MCF 10A (cell line): ENCODE results near the gene FAM20A. TPM values are rescaled to one million over a fixed set of nuclear protein-coding genes. Genes with fewer than 3 reads are reported as not detected.

Source experiments
- BruUV-seq: library from RNA; stranded (reverse); fragments of 400-500 nt; replicated peaks from 2 replicates; lab custom pipeline; 2021; lab: Mats Ljungman, UMichigan
- CTCF ChIA-PET: fragments of 300-600 bp; sonication (Branson Sonifier 250); formaldehyde crosslinking; extraction: SDS; loops from one replicate; lab custom pipeline; 2021; ENCODE audit warnings: antibody characterized with exemption, inconsistent platforms; lab: Yijun Ruan, JAX
- POLR2A ChIA-PET: fragments of 300-600, 350-650 bp; sonication (Branson Sonifier 250); formaldehyde crosslinking; extraction: SDS; loops from one replicate; lab custom pipeline; 2020; ENCODE audit warnings: antibody characterized with exemption, inconsistent platforms; lab: Yijun Ruan, JAX
- DNase-seq: peaks from one replicate; pipeline ENCODE4 v3.0.0-alpha.2; 2018; ENCODE audit not compliant: unreplicated experiment
- H3K27ac Mint-ChIP-seq: one replicate; pipeline ENCODE4 v1.8.0; 2022; ENCODE audit warnings: mild to moderate bottlenecking, low read depth, mixed read lengths; ENCODE audit not compliant: unreplicated experiment
- H3K27me3 Mint-ChIP-seq: one replicate; pipeline ENCODE4 v1.8.0; 2022; ENCODE audit warnings: mixed read lengths; ENCODE audit not compliant: insufficient read depth, unreplicated experiment
- H3K36me3 Mint-ChIP-seq: one replicate; pipeline ENCODE4 v1.8.0; 2022; ENCODE audit warnings: mild to moderate bottlenecking, moderate library complexity, mixed read lengths; ENCODE audit not compliant: insufficient read depth, unreplicated experiment
- H3K4me1 Mint-ChIP-seq: one replicate; pipeline ENCODE4 v1.8.0; 2022; ENCODE audit warnings: mixed read lengths; ENCODE audit not compliant: insufficient read depth, unreplicated experiment
- H3K4me3 Mint-ChIP-seq: one replicate; pipeline ENCODE4 v1.8.0; 2022; ENCODE audit warnings: mild to moderate bottlenecking, moderate library complexity, mixed read lengths; ENCODE audit not compliant: unreplicated experiment
- H3K9me3 Mint-ChIP-seq: one replicate; pipeline ENCODE4 v1.8.0; 2022; ENCODE audit warnings: mixed read lengths; ENCODE audit not compliant: unreplicated experiment
- intact Hi-C: fragments of 100-400 bp; cut with micrococcal nuclease; formaldehyde crosslinking; loops from 2 replicates; pipeline ENCODE4 v1.14.1; 2022
- total RNA-seq: library from RNA; stranded (reverse); gene quantifications from 2 replicates; pipeline ENCODE4 v1.2.3, GENCODE V29; 2022
- TF ChIP-seq, protein P1 (sequence below): fragments of 200-600 bp; IDR thresholded peaks from one replicate; pipeline ENCODE4 v1.8.0; 2022; ENCODE audit warnings: antibody characterized with exemption, mild to moderate bottlenecking; ENCODE audit not compliant: unreplicated experiment

FAM20A gene
- total RNA-seq, 1 experiment from 2014 or later, result not detected

- Mint-ChIP-seq H3K4me3 (no peak overlapping the region), H3K9me3 (peaks cover 13% of the 10 kb centered on the region), H3K36me3 (no peaks in the 10 kb centered on the region), H3K4me1 (peaks cover 6% of the 10 kb centered on the region), H3K27me3 (no peaks in the 10 kb centered on the region), H3K27ac (no peak overlapping the region)
- no peak for DNase-seq
- TF ChIP-seq, protein P1, sequence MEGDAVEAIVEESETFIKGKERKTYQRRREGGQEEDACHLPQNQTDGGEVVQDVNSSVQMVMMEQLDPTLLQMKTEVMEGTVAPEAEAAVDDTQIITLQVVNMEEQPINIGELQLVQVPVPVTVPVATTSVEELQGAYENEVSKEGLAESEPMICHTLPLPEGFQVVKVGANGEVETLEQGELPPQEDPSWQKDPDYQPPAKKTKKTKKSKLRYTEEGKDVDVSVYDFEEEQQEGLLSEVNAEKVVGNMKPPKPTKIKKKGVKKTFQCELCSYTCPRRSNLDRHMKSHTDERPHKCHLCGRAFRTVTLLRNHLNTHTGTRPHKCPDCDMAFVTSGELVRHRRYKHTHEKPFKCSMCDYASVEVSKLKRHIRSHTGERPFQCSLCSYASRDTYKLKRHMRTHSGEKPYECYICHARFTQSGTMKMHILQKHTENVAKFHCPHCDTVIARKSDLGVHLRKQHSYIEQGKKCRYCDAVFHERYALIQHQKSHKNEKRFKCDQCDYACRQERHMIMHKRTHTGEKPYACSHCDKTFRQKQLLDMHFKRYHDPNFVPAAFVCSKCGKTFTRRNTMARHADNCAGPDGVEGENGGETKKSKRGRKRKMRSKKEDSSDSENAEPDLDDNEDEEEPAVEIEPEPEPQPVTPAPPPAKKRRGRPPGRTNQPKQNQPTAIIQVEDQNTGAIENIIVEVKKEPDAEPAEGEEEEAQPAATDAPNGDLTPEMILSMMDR, result no peak
- CTCF ChIA-PET, result no interaction called here
- BruUV-seq, result no TSS peak
- POLR2A ChIA-PET, result no interaction called here
- intact Hi-C loops, result no loop called here
Observed at GRCh38 chr17:68621065-68621464, 19.9 kb upstream of the FAM20A start.

DNA sequence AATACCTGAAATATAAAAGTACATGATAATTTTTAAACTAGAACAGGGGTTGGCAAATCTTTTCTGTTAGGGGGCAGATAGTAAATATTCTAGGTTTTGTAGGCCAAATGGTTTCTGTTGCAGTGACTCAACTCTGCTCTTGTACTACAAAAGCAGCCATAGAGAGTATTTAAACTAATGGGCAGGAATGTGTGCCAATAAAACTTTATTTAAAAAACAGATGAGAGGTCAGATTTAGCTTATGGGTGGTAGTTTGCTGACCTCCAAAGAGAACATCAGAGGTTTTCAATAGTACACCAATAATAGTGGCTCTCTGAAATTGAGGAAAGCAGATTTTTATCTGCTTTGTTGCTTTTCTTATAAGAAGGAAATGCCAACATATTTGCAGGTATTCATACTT lies 15.2 kb upstream of the FAM20A start:
- no peaks in the 10 kb centered on the region for H3K27me3 Mint-ChIP-seq
- no peak overlapping the region for H3K27ac Mint-ChIP-seq
- no peak overlapping the region for H3K4me3 Mint-ChIP-seq
- no peak for DNase-seq
- H3K36me3 Mint-ChIP-seq, result no peaks in the 10 kb centered on the region
- POLR2A ChIA-PET, result no interaction called here
- H3K4me1 Mint-ChIP-seq, result no peaks in the 10 kb centered on the region
- no TSS peak for BruUV-seq
- TF ChIP-seq, protein P1, result no peak
- CTCF ChIA-PET, result no interaction called here
- intact Hi-C loops, result loop anchor here (10.0 kb wide), 1 partner anchor 82 kb away; no protein-coding TSS in a partner anchor
- peaks cover 13% of the 10 kb centered on the region for H3K9me3 Mint-ChIP-seq

DNA sequence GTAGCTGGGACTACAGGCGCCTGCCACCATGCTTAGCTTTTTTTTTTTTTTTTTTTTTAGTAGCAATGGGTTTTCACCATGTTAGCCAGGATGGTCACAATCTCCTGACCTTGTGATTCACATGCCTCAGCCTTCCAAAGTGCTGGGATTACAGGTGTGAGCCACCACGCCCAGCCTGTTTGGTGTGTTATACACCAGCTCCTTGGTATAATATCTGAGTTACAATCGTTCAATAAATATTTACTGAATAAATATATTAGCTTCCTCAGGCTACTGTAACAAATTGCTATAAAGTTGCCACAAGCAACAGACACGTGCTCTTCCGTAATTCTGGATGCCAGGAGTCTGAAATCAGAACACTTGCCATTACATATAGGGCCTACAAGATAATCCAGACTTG lies 13.6 kb upstream of the FAM20A start:
- BruUV-seq, result no TSS peak
- no peaks in the 10 kb centered on the region for H3K4me1 Mint-ChIP-seq
- H3K27ac Mint-ChIP-seq, result no peak overlapping the region
- ChIA-PET POLR2A (interaction anchor here (1.2 kb wide), 1 partner anchor 25 kb away, joined by 3 read pairs; no protein-coding TSS in a partner anchor), CTCF (interaction anchor here (0.6 to 1.3 kb wide), 2 partner anchors 22 to 39 kb away, joined by 4 to 5 read pairs; no protein-coding TSS in a partner anchor)
- H3K9me3 Mint-ChIP-seq, result peaks cover 2% of the 10 kb centered on the region
- intact Hi-C loops, result loop anchor here (10.0 kb wide), 1 partner anchor 80 kb away; no protein-coding TSS in a partner anchor
- TF ChIP-seq, protein P1, result no peak
- H3K4me3 Mint-ChIP-seq, result no peak overlapping the region
- no peaks in the 10 kb centered on the region for H3K27me3 Mint-ChIP-seq
- no peaks in the 10 kb centered on the region for H3K36me3 Mint-ChIP-seq
- DNase-seq, result no peak

DNA sequence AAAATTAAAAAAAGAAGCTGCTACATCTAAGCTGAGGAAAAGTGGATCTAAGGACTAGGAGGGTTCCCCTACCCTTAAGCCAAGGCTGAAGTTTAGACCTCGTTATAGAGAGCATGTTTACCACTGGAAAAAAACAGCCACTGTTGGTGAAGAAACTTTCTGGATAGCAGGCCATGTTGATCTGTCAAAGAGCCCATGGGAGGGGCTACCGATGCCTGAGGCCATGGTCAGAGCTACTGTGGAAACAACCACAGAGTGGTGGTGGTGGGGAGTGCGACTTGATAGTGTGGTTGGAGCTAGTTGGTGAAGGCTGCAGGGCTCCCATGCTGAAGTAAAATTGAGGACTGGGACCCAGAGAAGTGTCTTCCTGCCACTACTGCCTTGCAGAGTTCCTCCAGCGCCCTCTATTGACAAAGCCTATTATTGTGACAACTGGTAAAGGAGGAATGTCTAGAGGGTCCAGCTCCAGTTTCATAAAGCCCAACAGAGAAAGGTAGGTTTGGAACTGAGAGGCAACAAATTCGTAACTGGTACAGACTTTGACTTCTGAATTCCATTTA lies 12.7 kb upstream of the FAM20A start:
- no peaks in the 10 kb centered on the region for H3K4me1 Mint-ChIP-seq
- no peaks in the 10 kb centered on the region for H3K9me3 Mint-ChIP-seq
- intact Hi-C loops, result loop anchor here (10.0 kb wide), 1 partner anchor 79 kb away; no protein-coding TSS in a partner anchor
- no peak overlapping the region for H3K4me3 Mint-ChIP-seq
- no peaks in the 10 kb centered on the region for H3K36me3 Mint-ChIP-seq
- no TSS peak for BruUV-seq
- TF ChIP-seq, protein P1, result peak; percentile 61
- no peak overlapping the region for H3K27ac Mint-ChIP-seq
- ChIA-PET CTCF (interaction anchor here (0.6 to 1.3 kb wide), 4 partner anchors 13 to 39 kb away, joined by 3 to 5 read pairs (median 3); no protein-coding TSS in a partner anchor), POLR2A (interaction anchor here (1.2 kb wide), 1 partner anchor 26 kb away, joined by 3 read pairs; no protein-coding TSS in a partner anchor)
- H3K27me3 Mint-ChIP-seq, result no peaks in the 10 kb centered on the region
- peak; percentile 77 for DNase-seq
